Fibroblast of lung (primary cell): Measurements from ENCODE around the gene NDUFV1. TPM values are rescaled to one million over a fixed set of nuclear protein-coding genes. Genes with fewer than 3 reads are reported as not detected.
A peak's percentile ranks its signal among the peaks of the same experiment; 100 is the strongest.

Experiments
- DNase-seq, 2 donors: peaks; one replicate each; pipeline versions ENCODE4 v3.0.0 to v3.0.0-alpha.2; 2010; ENCODE audit warnings: low read depth in 2 of 2
- H2AFZ ChIP-seq: 2 replicates; pipeline ENCODE4 v1.5.1; 2012; ENCODE audit warnings: low read length, control low read depth, inconsistent platforms
- H3K27ac ChIP-seq: 2 replicates; pipeline ENCODE4 v1.5.1; 2011; ENCODE audit warnings: low read length, control low read depth; ENCODE audit not compliant: insufficient read depth
- H3K27me3 ChIP-seq: 2 replicates; pipeline ENCODE4 v1.5.1; 2011; ENCODE audit warnings: mild to moderate bottlenecking, low read length; ENCODE audit not compliant: control insufficient read depth, insufficient read depth
- H3K36me3 ChIP-seq: 2 replicates; pipeline ENCODE4 v1.5.1; 2011; ENCODE audit warnings: low read length; ENCODE audit not compliant: control insufficient read depth, insufficient read depth
- H3K4me1 ChIP-seq: 2 replicates; pipeline ENCODE4 v1.5.1; 2011; ENCODE audit warnings: low read length; ENCODE audit not compliant: control insufficient read depth, insufficient read depth; ENCODE audit errors: extremely low read depth
- H3K4me2 ChIP-seq: 2 replicates; pipeline ENCODE4 v1.5.1; 2011; ENCODE audit warnings: low read length, control low read depth; ENCODE audit not compliant: insufficient read depth; ENCODE audit errors: extremely low read depth
- H3K4me3 ChIP-seq, 4 experiments: fragments of 200-600 bp in 1 of 4; sonication (generic) in 1 of 4; replicated peaks in 1 of 4; 2 replicates each; pipeline ENCODE4 v1.5.1; 2011 to 2016; ENCODE audit warnings: low read length in 4 of 4, low read depth in 3 of 4, mild to moderate bottlenecking in 3 of 4, control low read depth in 2 of 4, inconsistent platforms in 1 of 4, mixed read lengths in 1 of 4; ENCODE audit not compliant: insufficient read depth in 1 of 4; ENCODE audit errors: control extremely low read depth in 1 of 4
- H3K79me2 ChIP-seq: 2 replicates; pipeline ENCODE4 v1.5.1; 2012; ENCODE audit warnings: mild to moderate bottlenecking, low read length, inconsistent platforms; ENCODE audit not compliant: control insufficient read depth, insufficient read depth
- H3K9ac ChIP-seq: 2 replicates; pipeline ENCODE4 v1.5.1; 2011; ENCODE audit warnings: mild to moderate bottlenecking, low read length, control low read depth; ENCODE audit not compliant: insufficient read depth
- H3K9me3 ChIP-seq: 2 replicates; pipeline ENCODE4 v1.5.1; 2012; ENCODE audit warnings: low read depth, low read length; ENCODE audit not compliant: control insufficient read depth, insufficient read depth
- H4K20me1 ChIP-seq: 2 replicates; pipeline ENCODE4 v1.5.1; 2011; ENCODE audit warnings: low read length; ENCODE audit not compliant: control insufficient read depth, insufficient read depth; ENCODE audit errors: extremely low read depth
- EZH2 ChIP-seq: IDR thresholded peaks from 2 replicates; pipeline ENCODE4 v1.5.1; 2012; ENCODE audit warnings: low read length, control low read depth, mild to moderate bottlenecking; ENCODE audit errors: missing control alignments
- polyA plus RNA-seq, 2 donors: library from polyadenylated mRNA; depleted of rRNA in 1 of 2; stranded (reverse) in 1 of 2; unstranded in 1 of 2; fragments of >200 nt; gene quantifications; 2 replicates each; pipeline ENCODE4 v1.2.1, GENCODE V29; 2011 to 2012; ENCODE audit warnings: missing spikeins in 1 of 2
- total RNA-seq: library from RNA; depleted of rRNA; stranded (reverse); fragments of >200 nt; gene quantifications from 2 replicates; pipeline ENCODE4 v1.2.1, GENCODE V29; 2014
- TF ChIP-seq, protein P1 (sequence below), 2 donors: IDR thresholded peaks in 1 of 2; conservative IDR thresholded peaks in 1 of 2; 1 replicate in 1 of 2; 2 replicates in 1 of 2; pipeline ENCODE4 v1.5.1; 2011 to 2012; ENCODE audit warnings: low read length in 2 of 2, control low read depth in 1 of 2, inconsistent platforms in 1 of 2, low read depth in 1 of 2, mild to moderate bottlenecking in 1 of 2

The NDUFV1 gene
- total and polyA plus RNA-seq, 2 donors (not counting 1 experiment from before 2014, with no cell fraction given), result 64.9 to 171 TPM

DNA sequence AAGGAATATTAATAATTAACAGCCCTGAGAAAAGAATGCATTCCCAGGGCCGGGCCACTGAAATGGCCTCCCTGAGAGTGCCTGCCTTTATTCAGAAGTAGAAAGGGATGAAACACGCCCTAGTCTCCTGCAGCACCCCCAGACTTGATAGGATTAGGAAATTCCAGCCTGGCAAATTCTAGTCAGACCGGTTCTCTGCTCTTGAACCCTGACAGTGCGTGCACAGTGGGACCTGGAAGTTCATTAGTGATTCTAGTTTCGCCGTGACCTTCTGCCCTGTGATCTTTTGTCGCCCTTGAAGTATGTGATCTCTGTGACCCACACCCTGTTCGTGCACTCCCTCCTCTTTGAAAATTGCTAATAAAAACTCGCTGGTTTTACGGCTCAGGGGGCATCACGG, 25.3 kb upstream of the NDUFV1 start:
- TF ChIP-seq EZH2, result no peak
- TF ChIP-seq, protein P1, sequence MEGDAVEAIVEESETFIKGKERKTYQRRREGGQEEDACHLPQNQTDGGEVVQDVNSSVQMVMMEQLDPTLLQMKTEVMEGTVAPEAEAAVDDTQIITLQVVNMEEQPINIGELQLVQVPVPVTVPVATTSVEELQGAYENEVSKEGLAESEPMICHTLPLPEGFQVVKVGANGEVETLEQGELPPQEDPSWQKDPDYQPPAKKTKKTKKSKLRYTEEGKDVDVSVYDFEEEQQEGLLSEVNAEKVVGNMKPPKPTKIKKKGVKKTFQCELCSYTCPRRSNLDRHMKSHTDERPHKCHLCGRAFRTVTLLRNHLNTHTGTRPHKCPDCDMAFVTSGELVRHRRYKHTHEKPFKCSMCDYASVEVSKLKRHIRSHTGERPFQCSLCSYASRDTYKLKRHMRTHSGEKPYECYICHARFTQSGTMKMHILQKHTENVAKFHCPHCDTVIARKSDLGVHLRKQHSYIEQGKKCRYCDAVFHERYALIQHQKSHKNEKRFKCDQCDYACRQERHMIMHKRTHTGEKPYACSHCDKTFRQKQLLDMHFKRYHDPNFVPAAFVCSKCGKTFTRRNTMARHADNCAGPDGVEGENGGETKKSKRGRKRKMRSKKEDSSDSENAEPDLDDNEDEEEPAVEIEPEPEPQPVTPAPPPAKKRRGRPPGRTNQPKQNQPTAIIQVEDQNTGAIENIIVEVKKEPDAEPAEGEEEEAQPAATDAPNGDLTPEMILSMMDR (conservative IDR thresholded peaks at IDR 0.05 in 1 of 2, IDR thresholded peaks at IDR 0.05 in 1 of 2; ENCODE audit: low read depth in 1 of 2, low read length in 2 of 2), result no peak

DNA sequence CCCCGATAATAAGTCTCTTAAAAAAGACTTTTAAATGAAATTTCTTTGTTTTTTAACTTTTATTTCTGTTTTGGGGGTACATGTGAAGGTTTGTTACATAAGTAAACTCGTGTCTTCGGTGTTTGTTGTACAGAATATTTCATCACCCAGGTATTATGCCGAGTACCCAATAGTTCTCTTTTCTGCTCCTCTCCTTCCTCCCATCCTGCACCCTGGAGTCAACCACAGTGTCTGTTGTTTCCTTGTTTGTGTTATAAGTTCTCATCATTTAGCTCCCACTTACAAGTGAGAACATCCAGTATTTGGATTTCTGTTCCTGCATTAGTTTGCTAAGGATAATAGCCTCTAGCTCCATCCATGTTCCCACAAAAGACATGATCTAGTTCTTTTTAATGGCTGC, 24.7 kb upstream of the NDUFV1 start:
- H3K4me3 ChIP-seq, result no peak overlapping the region
- H3K36me3 ChIP-seq, result peaks cover 8% of the 10 kb centered on the region
- H3K27ac ChIP-seq, result no peak overlapping the region
- no peak for DNase-seq
- no peak overlapping the region for H2AFZ ChIP-seq
- no peaks in the 10 kb centered on the region for H4K20me1 ChIP-seq
- H3K79me2 ChIP-seq, result peaks cover 18% of the 10 kb centered on the region
- no peaks in the 10 kb centered on the region for H3K9me3 ChIP-seq
- peaks cover 11% of the 10 kb centered on the region for H3K27me3 ChIP-seq
- H3K4me2 ChIP-seq, result no peak overlapping the region
- peaks cover 5% of the 10 kb centered on the region for H3K4me1 ChIP-seq
- TF ChIP-seq EZH2, result no peak
- TF ChIP-seq, protein P1 (conservative IDR thresholded peaks at IDR 0.05 in 1 of 2, IDR thresholded peaks at IDR 0.05 in 1 of 2; ENCODE audit: low read depth in 1 of 2, low read length in 2 of 2), result no peak
- no peak overlapping the region for H3K9ac ChIP-seq

More for the DNA sequence above, 25.3 kb upstream of the NDUFV1 start:
- Histone ChIP-seq H3K27me3 (peaks cover 11% of the 10 kb centered on the region), H3K9ac (no peak overlapping the region), H3K79me2 (peaks cover 18% of the 10 kb centered on the region), H3K27ac (no peak overlapping the region), H3K36me3 (peaks cover 6% of the 10 kb centered on the region), H4K20me1 (no peaks in the 10 kb centered on the region), H3K4me2 (no peak overlapping the region), H3K4me3 (no peak overlapping the region), H3K9me3 (no peaks in the 10 kb centered on the region), H2AFZ (no peak overlapping the region), H3K4me1 (peaks cover 5% of the 10 kb centered on the region)
- no peak for DNase-seq

DNA sequence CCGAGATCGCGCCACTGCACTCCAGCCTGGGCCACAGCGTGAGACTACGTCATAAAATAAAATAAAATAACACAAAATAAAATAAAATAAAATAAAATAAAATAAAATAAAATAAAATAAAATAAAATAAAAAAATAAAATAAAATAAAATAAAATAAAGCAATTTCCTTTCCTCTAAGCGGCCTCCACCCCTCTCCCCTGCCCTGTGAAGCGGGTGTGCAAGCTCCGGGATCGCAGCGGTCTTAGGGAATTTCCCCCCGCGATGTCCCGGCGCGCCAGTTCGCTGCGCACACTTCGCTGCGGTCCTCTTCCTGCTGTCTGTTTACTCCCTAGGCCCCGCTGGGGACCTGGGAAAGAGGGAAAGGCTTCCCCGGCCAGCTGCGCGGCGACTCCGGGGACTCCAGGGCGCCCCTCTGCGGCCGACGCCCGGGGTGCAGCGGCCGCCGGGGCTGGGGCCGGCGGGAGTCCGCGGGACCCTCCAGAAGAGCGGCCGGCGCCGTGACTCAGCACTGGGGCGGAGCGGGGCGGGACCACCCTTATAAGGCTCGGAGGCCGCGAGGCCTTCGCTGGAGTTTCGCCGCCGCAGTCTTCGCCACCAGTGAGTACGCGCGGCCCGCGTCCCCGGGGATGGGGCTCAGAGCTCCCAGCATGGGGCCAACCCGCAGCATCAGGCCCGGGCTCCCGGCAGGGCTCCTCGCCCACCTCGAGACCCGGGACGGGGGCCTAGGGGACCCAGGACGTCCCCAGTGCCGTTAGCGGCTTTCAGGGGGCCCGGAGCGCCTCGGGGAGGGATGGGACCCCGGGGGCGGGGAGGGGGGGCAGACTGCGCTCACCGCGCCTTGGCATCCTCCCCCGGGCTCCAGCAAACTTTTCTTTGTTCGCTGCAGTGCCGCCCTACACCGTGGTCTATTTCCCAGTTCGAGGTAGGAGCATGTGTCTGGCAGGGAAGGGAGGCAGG, 23.2 kb upstream of the NDUFV1 start, which contains the start of gene GSTP1:
TSS of gene GSTP1 (plus strand) at position 566 of the 958 bp plus-strand sequence. CDS start at position 598, 32 bp downstream.
- Histone ChIP-seq H2AFZ (peak within 1 kb of the TSS; percentile 68), H3K27me3 (peaks cover 8% of the 10 kb centered on the region), H3K9ac (peak within 1 kb of the TSS; percentile 91), H4K20me1 (no peaks in the 10 kb centered on the region), H3K4me1 (peaks cover 5% of the 10 kb centered on the region), H3K4me2 (peak within 1 kb of the TSS; percentile 83), H3K36me3 (peaks cover 8% of the 10 kb centered on the region), H3K27ac (peak within 1 kb of the TSS; percentile 82), H3K79me2 (peaks cover 18% of the 10 kb centered on the region), H3K4me3 (peak within 1 kb of the TSS; percentile 67 to 83 (median 82)), H3K9me3 (no peaks in the 10 kb centered on the region)
- peak; percentile 87 to 90 for DNase-seq
- TF ChIP-seq, protein P1 (conservative IDR thresholded peaks at IDR 0.05 in 1 of 2, IDR thresholded peaks at IDR 0.05 in 1 of 2; ENCODE audit: low read depth in 1 of 2, low read length in 2 of 2), result peak; percentile 44 to 67
- TF ChIP-seq EZH2, result no peak
